HG02884 (cell line): ENCODE measurements around the gene LRAT.
"Not testable (repeated sequence)": the region's sequence is repeated elsewhere in the genome, so short reads cannot be mapped to it uniquely, and the experiment has no call there.

ENCODE experiments used
- ATAC-seq: cut with Tn5 transposase; IDR thresholded peaks from one replicate; pipeline ENCODE4 v1.9.1; 2021; ENCODE audit warnings: mild to moderate bottlenecking, moderate library complexity; ENCODE audit not compliant: unreplicated experiment

LRAT gene

GRCh38 chr4:154743683-154744340, at the start of gene LRAT:
Gene LRAT, plus strand, starts transcription at chr4:154744000. Its CDS starts 327 bp downstream, at chr4:154744327.
- no peak for ATAC-seq

- no peak for ATAC-seq
These were observed 35.9 kb upstream of the LRAT start for GRCh38 chr4:154707877-154708276.

DNA sequence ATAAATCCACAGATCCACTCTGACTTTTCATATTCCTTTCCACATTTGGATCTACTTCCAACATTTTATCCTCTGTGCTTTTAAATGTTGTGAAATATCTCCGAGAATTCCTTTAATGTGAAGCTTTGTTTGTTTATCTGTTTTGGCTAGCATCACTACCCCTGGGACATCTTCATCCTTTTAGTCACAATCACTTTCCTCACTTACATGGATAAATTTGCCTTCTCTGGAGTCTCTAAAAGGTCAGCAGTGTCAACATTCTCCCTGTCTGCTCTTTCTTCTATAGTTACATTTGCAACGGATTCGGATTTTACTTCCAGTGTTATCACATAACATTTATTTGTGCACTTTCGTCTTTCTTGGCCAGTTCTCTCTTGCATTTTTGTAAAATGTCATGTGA, 34.2 kb upstream of the LRAT start:
- no peak for ATAC-seq

GRCh38 chr4:154711522-154711921, 32.3 kb upstream of the LRAT start:
- ATAC-seq: no peak

DNA sequence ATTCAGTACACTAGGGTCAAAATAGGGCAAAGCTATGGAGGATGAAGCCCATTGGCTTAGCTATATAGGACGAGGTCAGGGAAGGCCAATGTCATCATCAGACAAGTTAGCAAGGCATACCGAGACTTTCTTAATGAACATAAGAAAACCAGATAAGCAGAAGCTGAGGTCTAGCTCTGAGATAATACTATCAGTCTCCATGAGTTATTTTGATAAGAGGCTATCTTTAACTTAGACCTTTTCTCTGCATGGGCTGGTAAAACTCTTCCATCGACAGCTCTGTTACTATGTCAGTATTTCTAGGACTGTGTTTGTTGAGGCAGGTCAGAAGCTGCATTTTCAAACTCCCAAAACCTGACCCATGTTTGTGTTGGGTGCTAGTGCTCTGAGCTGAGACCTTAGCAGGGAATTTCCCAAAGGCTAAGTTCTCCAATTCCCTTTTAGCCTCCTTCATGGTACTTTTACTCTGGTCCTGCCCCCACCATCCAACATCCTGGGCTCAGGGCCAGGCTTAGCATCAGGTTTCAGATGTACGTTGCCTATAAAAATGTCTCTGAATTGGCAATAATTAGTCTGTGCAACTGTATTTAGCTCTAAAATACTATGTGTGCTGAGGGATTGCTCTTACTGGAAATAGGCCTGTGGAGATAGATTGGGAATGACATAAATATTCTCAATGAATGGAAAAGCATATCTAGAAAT, 29.3 kb upstream of the LRAT start:
- no peak for ATAC-seq

GRCh38 chr4:154719087-154719486, 24.7 kb upstream of the LRAT start:
- no peak for ATAC-seq

GRCh38 chr4:154720123-154720522, 23.7 kb upstream of the LRAT start:
- peak; percentile 90 for ATAC-seq

GRCh38 chr4:154720618-154721267, 23.1 kb upstream of the LRAT start:
- no peak for ATAC-seq

DNA sequence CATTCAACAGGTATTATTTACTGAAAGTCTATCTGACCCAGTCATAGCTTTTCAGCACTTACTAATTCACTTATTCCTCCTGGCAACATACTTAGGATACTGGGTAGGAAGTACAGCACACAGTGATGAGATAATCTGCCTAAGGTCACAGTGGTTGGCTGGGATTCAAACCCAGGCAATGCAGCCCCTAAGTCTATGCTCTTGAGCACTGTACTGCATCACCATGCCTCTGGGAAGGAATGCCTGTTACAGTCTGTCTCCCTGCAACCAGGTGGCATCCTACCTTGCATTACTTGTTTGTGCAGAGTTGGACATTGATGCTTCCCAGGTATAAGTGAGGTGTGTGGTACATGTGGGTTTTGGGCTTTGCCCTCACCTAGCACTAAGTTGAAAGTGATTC, 21.5 kb upstream of the LRAT start:
- no peak for ATAC-seq

GRCh38 chr4:154723601-154724000, 20.2 kb upstream of the LRAT start:
- not testable (repeated sequence) for ATAC-seq

- no peak for ATAC-seq
These were observed 16.3 kb upstream of the LRAT start for GRCh38 chr4:154727540-154727939.

DNA sequence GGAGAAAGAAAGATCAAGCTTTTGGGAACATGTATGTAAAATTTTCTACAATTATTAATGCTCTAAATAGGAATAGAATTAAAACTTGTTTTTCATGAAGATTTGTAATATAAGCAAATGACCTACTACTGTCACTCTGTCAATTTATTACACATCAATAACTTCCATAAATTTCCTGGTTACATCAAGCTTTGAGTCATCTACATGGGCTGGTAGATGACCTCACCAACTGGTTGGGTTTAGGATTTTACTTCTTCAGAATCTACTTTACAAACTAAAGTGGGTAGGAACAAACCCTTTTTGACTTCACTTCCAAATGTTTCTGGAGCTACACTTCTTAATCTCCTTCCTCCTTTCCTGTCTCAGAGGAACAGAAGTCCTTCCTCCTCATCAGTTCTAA, 12.0 kb upstream of the LRAT start:
- no peak for ATAC-seq

- no peak for ATAC-seq
These were observed 11.1 kb upstream of the LRAT start for GRCh38 chr4:154732669-154733068.

DNA sequence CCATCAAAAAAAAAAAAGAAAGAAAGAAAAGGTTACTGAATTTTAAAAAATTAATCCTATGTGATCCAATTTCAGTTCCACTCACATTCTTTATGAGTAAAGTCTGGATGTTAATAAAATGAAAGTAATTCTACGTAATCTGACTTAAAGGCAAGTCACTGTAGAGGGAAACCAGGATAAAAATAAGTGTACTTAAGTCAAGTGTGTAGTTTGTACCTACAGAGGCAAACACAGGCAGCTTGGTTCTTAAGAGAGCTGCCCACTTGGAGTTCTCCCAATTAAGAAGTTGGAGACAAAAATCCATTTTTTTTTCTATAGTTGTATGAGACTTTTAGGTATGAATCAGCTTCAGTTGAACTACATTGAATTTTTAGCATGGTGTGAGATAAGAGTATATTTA, 7.0 kb upstream of the LRAT start:
- no peak for ATAC-seq

DNA sequence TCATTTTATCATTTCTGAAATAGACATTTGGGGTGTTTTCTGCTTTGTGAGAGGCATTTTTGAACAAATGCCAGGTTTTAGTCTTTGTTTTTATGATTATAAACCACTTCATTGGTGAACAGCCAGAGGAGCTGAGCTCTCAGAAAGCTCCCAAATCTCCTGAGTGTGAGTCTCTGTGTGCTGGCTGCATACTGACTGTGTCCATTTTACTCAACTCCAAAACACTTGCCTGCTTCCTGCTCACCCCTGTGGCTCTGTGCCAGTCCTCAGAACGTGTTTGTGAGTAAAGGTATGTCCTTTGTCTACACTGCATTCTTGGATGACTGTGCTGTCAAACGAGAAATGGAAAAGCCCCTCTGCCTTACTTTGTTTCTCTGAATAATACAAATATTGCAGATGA, 5.4 kb upstream of the LRAT start:
- no peak for ATAC-seq

- ATAC-seq: no peak
These were observed 4.7 kb upstream of the LRAT start for GRCh38 chr4:154739111-154739510.

DNA sequence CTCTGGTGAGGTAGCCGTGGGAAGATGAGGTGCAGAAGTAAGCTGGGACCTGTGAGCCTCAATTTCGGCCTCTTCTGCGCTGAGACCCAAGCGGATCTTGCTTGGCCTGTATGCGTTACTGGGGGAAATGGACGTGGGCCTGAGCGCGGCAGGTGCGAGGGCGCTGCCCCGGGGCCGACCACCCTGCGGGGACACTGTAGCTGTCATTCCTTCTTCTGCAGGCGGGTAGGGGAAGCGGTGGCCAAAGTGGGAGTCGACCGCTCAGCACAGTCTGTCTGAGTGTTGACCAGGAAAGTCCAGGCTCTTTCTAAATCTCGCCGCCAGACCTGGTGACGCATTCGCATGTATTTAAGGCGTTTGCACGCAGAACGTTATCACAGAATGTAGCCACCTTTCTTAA, 3.3 kb upstream of the LRAT start:
- no peak for ATAC-seq

- ATAC-seq: no peak
These were observed 2.6 kb upstream of the LRAT start for GRCh38 chr4:154741131-154741665.

- ATAC-seq: no peak
These were observed 1.6 kb upstream of the LRAT start for GRCh38 chr4:154741922-154742850.

DNA sequence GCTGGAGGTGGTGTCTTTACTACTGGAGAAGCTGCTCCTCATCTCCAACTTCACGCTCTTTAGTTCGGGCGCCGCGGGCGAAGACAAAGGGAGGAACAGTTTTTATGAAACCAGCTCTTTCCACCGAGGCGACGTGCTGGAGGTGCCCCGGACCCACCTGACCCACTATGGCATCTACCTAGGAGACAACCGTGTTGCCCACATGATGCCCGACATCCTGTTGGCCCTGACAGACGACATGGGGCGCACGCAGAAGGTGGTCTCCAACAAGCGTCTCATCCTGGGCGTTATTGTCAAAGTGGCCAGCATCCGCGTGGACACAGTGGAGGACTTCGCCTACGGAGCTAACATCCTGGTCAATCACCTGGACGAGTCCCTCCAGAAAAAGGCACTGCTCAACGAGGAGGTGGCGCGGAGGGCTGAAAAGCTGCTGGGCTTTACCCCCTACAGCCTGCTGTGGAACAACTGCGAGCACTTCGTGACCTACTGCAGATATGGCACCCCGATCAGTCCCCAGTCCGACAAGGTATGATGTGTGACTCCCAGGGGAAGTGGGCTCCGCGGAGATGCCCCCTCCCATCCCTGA, 634 bp downstream of the LRAT start:
- no peak for ATAC-seq
